Glutamatergic neuron (in vitro differentiated cells): Measurements from ENCODE around the gene PRDM16. TPM values are rescaled to one million over a fixed set of nuclear protein-coding genes. Genes with fewer than 3 reads are reported as not detected.

Experiments
- DNase-seq: peaks from one replicate; pipeline ENCODE4 v3.0.0; 2022
- H3K27ac Mint-ChIP-seq: one replicate; pipeline ENCODE4 v1.8.0; 2020; ENCODE audit warnings: mild to moderate bottlenecking, mixed read lengths, inconsistent platforms; ENCODE audit not compliant: unreplicated experiment
- H3K27me3 Mint-ChIP-seq: one replicate; pipeline ENCODE4 v1.8.0; 2020; ENCODE audit warnings: mild to moderate bottlenecking, moderate library complexity, mixed read lengths, inconsistent platforms; ENCODE audit not compliant: unreplicated experiment
- H3K36me3 Mint-ChIP-seq: one replicate; pipeline ENCODE4 v1.8.0; 2020; ENCODE audit warnings: mild to moderate bottlenecking, mixed read lengths, inconsistent platforms; ENCODE audit not compliant: unreplicated experiment
- H3K4me1 Mint-ChIP-seq: one replicate; pipeline ENCODE4 v1.8.0; 2020; ENCODE audit warnings: mild to moderate bottlenecking, low read depth, mixed read lengths, inconsistent platforms; ENCODE audit not compliant: unreplicated experiment
- H3K4me3 Mint-ChIP-seq: one replicate; pipeline ENCODE4 v1.8.0; 2020; ENCODE audit warnings: mild to moderate bottlenecking, mixed read lengths, inconsistent platforms; ENCODE audit not compliant: unreplicated experiment
- H3K9me3 Mint-ChIP-seq: one replicate; pipeline ENCODE4 v1.8.0; 2020; ENCODE audit warnings: mild to moderate bottlenecking, moderate library complexity, mixed read lengths, inconsistent platforms; ENCODE audit not compliant: unreplicated experiment
- CTCF ChIP-seq: fragments of 200-600 bp; sonication (generic); IDR thresholded peaks from one replicate; pipeline ENCODE4 v1.5.0; 2021; ENCODE audit not compliant: partially characterized antibody, unreplicated experiment
- total RNA-seq: library from RNA; stranded (reverse); fragmentation: NEBNext Ultra II Directional; extraction: Animal tissue kit (Norgen Biotek cat#: 25700); gene quantifications from one replicate; pipeline ENCODE4 v1.2.1, GENCODE V29; 2021; ENCODE audit not compliant: unreplicated experiment

PRDM16 gene
- total RNA-seq, 1 donor from 2014 or later: 0.07 TPM

- Mint-ChIP-seq H3K9me3 (peaks cover 2% of the 10 kb centered on the region), H3K27ac (no peak overlapping the region), H3K4me1 (no peaks in the 10 kb centered on the region), H3K36me3 (no peaks in the 10 kb centered on the region), H3K27me3 (peaks cover 9% of the 10 kb centered on the region), H3K4me3 (no peak overlapping the region)
- DNase-seq: no peak
- no peak for TF ChIP-seq CTCF
These were observed 224.6 kb downstream of the PRDM16 start for GRCh38 chr1:3293563-3294080.

GRCh38 chr1:3294450-3294849 lies 225.4 kb downstream of the PRDM16 start:
- no peak overlapping the region for H3K4me3 Mint-ChIP-seq
- no peak for DNase-seq
- no peaks in the 10 kb centered on the region for H3K4me1 Mint-ChIP-seq
- peaks cover 2% of the 10 kb centered on the region for H3K9me3 Mint-ChIP-seq
- no peak overlapping the region for H3K27ac Mint-ChIP-seq
- H3K36me3 Mint-ChIP-seq: no peaks in the 10 kb centered on the region
- TF ChIP-seq CTCF: no peak
- peaks cover 9% of the 10 kb centered on the region for H3K27me3 Mint-ChIP-seq

GRCh38 chr1:3295846-3296245 lies 226.8 kb downstream of the PRDM16 start:
- Mint-ChIP-seq H3K36me3 (no peaks in the 10 kb centered on the region), H3K4me1 (no peaks in the 10 kb centered on the region), H3K27ac (no peak overlapping the region), H3K27me3 (peaks cover 9% of the 10 kb centered on the region), H3K9me3 (peaks cover 2% of the 10 kb centered on the region), H3K4me3 (no peak overlapping the region)
- no peak for DNase-seq
- TF ChIP-seq CTCF: no peak

GRCh38 chr1:3296326-3296725 lies 227.3 kb downstream of the PRDM16 start:
- no peak overlapping the region for H3K4me3 Mint-ChIP-seq
- H3K27ac Mint-ChIP-seq: no peak overlapping the region
- H3K4me1 Mint-ChIP-seq: no peaks in the 10 kb centered on the region
- peaks cover 9% of the 10 kb centered on the region for H3K27me3 Mint-ChIP-seq
- DNase-seq: no peak
- H3K36me3 Mint-ChIP-seq: no peaks in the 10 kb centered on the region
- TF ChIP-seq CTCF: no peak
- H3K9me3 Mint-ChIP-seq: peaks cover 2% of the 10 kb centered on the region

- Mint-ChIP-seq H3K4me1 (no peaks in the 10 kb centered on the region), H3K4me3 (no peak overlapping the region), H3K9me3 (peaks cover 2% of the 10 kb centered on the region), H3K27me3 (peaks cover 9% of the 10 kb centered on the region), H3K27ac (no peak overlapping the region), H3K36me3 (no peaks in the 10 kb centered on the region)
- DNase-seq: no peak
- TF ChIP-seq CTCF: no peak
These were observed 227.8 kb downstream of the PRDM16 start for GRCh38 chr1:3296826-3297225.
